Islet precursor cell (in vitro differentiated cells): ENCODE measurements around the gene KPNA3.

ENCODE experiments used
- DNase-seq: peaks from one replicate; pipeline ENCODE4 v3.0.0-alpha.2; 2018

The KPNA3 gene

GRCh38 chr13:49670828-49671227 lies 121.7 kb downstream of the KPNA3 start:
- no peak for DNase-seq

- DNase-seq: peak; percentile 74
Observed at GRCh38 chr13:49669735-49670309, 122.7 kb downstream of the KPNA3 start.

GRCh38 chr13:49667773-49668172 lies 124.7 kb downstream of the KPNA3 start:
- DNase-seq: no peak

- DNase-seq: no peak
Observed at GRCh38 chr13:49664606-49665005, 127.9 kb downstream of the KPNA3 start.

- DNase-seq: no peak
Observed at GRCh38 chr13:49657241-49657641, 135.2 kb downstream of the KPNA3 start.

- DNase-seq: no peak
Observed at GRCh38 chr13:49655906-49656305, 136.6 kb downstream of the KPNA3 start.

- DNase-seq: no peak
Observed at GRCh38 chr13:49654011-49654410, 138.5 kb downstream of the KPNA3 start.

GRCh38 chr13:49653478-49653877 lies 139.0 kb downstream of the KPNA3 start:
- no peak for DNase-seq

GRCh38 chr13:49652355-49653305 lies 139.9 kb downstream of the KPNA3 start:
- peak; percentile 75 for DNase-seq

- no peak for DNase-seq
Observed at GRCh38 chr13:49651570-49652354, 140.7 kb downstream of the KPNA3 start.

- no peak for DNase-seq
Observed at GRCh38 chr13:49649963-49650312, 142.5 kb downstream of the KPNA3 start.
